ENCODE measurements around the gene PTPRB.
A peak's percentile ranks its signal among the peaks of the same experiment; 100 is the strongest.

Gene PTPRB

DNA sequence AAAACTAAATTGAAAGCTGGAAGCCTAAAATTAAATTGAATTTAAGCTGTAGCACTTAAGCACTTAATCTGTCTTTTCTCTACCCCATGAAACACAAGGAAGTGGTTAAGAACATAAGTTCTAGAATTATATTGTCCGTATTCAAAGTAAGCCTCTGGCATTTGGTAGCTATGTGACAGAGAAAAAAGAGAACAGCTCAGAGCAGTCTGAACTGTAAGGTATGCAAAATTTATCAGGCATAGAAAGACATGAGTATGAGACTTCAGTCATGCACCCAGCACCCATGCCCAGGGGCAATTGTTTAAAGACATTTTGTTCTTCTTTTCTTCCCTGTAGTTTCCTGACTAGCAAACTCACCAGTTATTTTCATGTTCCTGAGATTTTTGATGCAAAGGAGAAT lies 154.5 kb downstream of the PTPRB start:
- peaks cover 10% of the 10 kb centered on the region; the same call in 1 of the 2 replicates for H3K79me2 ChIP-seq (ENCODE audit: insufficient read depth, low read length)
- H3K27ac ChIP-seq (ENCODE audit: low read depth, low read length), result peak overlapping the region; percentile 36
- no peak for TF ChIP-seq EZH2phosphoT487 (conservative IDR thresholded peaks at IDR 0.05; ENCODE audit: low read length)
- TF ChIP-seq, protein P1, sequence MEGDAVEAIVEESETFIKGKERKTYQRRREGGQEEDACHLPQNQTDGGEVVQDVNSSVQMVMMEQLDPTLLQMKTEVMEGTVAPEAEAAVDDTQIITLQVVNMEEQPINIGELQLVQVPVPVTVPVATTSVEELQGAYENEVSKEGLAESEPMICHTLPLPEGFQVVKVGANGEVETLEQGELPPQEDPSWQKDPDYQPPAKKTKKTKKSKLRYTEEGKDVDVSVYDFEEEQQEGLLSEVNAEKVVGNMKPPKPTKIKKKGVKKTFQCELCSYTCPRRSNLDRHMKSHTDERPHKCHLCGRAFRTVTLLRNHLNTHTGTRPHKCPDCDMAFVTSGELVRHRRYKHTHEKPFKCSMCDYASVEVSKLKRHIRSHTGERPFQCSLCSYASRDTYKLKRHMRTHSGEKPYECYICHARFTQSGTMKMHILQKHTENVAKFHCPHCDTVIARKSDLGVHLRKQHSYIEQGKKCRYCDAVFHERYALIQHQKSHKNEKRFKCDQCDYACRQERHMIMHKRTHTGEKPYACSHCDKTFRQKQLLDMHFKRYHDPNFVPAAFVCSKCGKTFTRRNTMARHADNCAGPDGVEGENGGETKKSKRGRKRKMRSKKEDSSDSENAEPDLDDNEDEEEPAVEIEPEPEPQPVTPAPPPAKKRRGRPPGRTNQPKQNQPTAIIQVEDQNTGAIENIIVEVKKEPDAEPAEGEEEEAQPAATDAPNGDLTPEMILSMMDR (IDR thresholded peaks at IDR 0.05; ENCODE audit: insufficient read depth, low read length, poor library complexity, severe bottlenecking), result no peak
- no peaks in the 10 kb centered on the region for H3K9me2 ChIP-seq (replicated peaks; ENCODE audit: insufficient read depth, low read length)
- H3K9me3 ChIP-seq (ENCODE audit: insufficient read depth, low read length), result peaks cover 2% of the 10 kb centered on the region; the same call in 1 of the 2 replicates
- H2AFZ ChIP-seq (ENCODE audit: low read depth, low read length, severe bottlenecking), result no peak overlapping the region
- H4K20me1 ChIP-seq (ENCODE audit: low read depth, low read length), result no peaks in the 10 kb centered on the region
- peak overlapping the region; percentile 8 for H3K4me2 ChIP-seq (ENCODE audit: low read depth, low read length, poor library complexity, severe bottlenecking)
- H3K9ac ChIP-seq (ENCODE audit: low read length), result peak overlapping the region; percentile 26; the same call in 1 of the 2 replicates
- H3K4me3 ChIP-seq (ENCODE audit: insufficient read depth, low read length, poor library complexity, severe bottlenecking), result no peak overlapping the region
- H3F3A ChIP-seq (ENCODE audit: insufficient read depth), result peaks cover 14% of the 10 kb centered on the region; the same call in 1 of the 2 replicates
- no peaks in the 10 kb centered on the region for H3K27me3 ChIP-seq (ENCODE audit: low read length)
- H3K36me3 ChIP-seq (ENCODE audit: low read length), result no peaks in the 10 kb centered on the region; the same call in 1 of the 2 replicates

- no peaks in the 10 kb centered on the region for H4K20me1 ChIP-seq (ENCODE audit: low read depth, low read length)
- H3K4me3 ChIP-seq (ENCODE audit: insufficient read depth, low read length, poor library complexity, severe bottlenecking), result peak overlapping the region; percentile 59
- H3K27ac ChIP-seq (ENCODE audit: low read depth, low read length), result peak overlapping the region; percentile 42; the same call in 1 of the 2 replicates
- H3K9ac ChIP-seq (ENCODE audit: low read length), result peak overlapping the region; percentile 63
- H3K36me3 ChIP-seq (ENCODE audit: low read length), result no peaks in the 10 kb centered on the region
- no peak overlapping the region for H2AFZ ChIP-seq (ENCODE audit: low read depth, low read length, severe bottlenecking)
- peaks cover 25% of the 10 kb centered on the region; the same call in 1 of the 2 replicates for H3K79me2 ChIP-seq (ENCODE audit: insufficient read depth, low read length)
- peak overlapping the region; percentile 59 for H3K4me2 ChIP-seq (ENCODE audit: low read depth, low read length, poor library complexity, severe bottlenecking)
- peaks cover 3% of the 10 kb centered on the region; the same call in 1 of the 2 replicates for H3K9me3 ChIP-seq (ENCODE audit: insufficient read depth, low read length)
- no peaks in the 10 kb centered on the region for H3K9me2 ChIP-seq (replicated peaks; ENCODE audit: insufficient read depth, low read length)
- TF ChIP-seq EZH2phosphoT487 (conservative IDR thresholded peaks at IDR 0.05; ENCODE audit: low read length), result no peak
- H3F3A ChIP-seq (ENCODE audit: insufficient read depth), result no peaks in the 10 kb centered on the region
- H3K27me3 ChIP-seq (ENCODE audit: low read length), result no peaks in the 10 kb centered on the region
Observed at GRCh38 chr12:70469221-70469820, 167.9 kb downstream of the PTPRB start.

DNA sequence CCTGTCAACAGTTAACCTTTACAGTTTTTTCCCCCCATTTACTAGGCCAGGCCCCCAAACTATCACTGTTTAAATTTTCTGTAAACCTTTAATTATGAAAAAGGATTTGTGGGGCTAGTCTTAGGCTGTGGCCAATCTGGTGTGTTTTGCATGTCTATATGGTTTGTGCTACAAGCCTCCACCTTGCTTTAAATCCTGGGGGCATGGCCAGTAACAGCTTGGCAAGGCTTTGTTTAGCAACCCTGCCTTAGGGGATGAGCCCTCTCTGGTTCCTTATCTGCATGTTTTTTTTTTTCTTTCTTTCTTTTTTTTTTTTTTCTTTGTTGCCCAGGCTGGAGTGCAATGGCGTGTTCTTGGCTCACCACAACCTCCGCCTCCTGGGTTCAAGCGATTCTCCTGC lies 168.5 kb downstream of the PTPRB start:
- peaks cover 9% of the 10 kb centered on the region; the same call in 1 of the 2 replicates for H3K9me3 ChIP-seq (ENCODE audit: insufficient read depth, low read length)
- peak overlapping the region; percentile 59 for H3K4me2 ChIP-seq (ENCODE audit: low read depth, low read length, poor library complexity, severe bottlenecking)
- peak overlapping the region; percentile 59 for H3K4me3 ChIP-seq (ENCODE audit: insufficient read depth, low read length, poor library complexity, severe bottlenecking)
- no peaks in the 10 kb centered on the region for H3K9me2 ChIP-seq (replicated peaks; ENCODE audit: insufficient read depth, low read length)
- H3K79me2 ChIP-seq (ENCODE audit: insufficient read depth, low read length), result peaks cover 25% of the 10 kb centered on the region; the same call in 1 of the 2 replicates
- H3K9ac ChIP-seq (ENCODE audit: low read length), result peak overlapping the region; percentile 63
- no peaks in the 10 kb centered on the region for H3K27me3 ChIP-seq (ENCODE audit: low read length)
- H4K20me1 ChIP-seq (ENCODE audit: low read depth, low read length), result no peaks in the 10 kb centered on the region
- H3F3A ChIP-seq (ENCODE audit: insufficient read depth), result no peaks in the 10 kb centered on the region
- H3K36me3 ChIP-seq (ENCODE audit: low read length), result no peaks in the 10 kb centered on the region
- TF ChIP-seq EZH2phosphoT487 (conservative IDR thresholded peaks at IDR 0.05; ENCODE audit: low read length), result no peak
- TF ChIP-seq, protein P1 (IDR thresholded peaks at IDR 0.05; ENCODE audit: insufficient read depth, low read length, poor library complexity, severe bottlenecking), result no peak
- H2AFZ ChIP-seq (ENCODE audit: low read depth, low read length, severe bottlenecking), result no peak overlapping the region
- peak overlapping the region; percentile 42 for H3K27ac ChIP-seq (ENCODE audit: low read depth, low read length)
